Measurements from ENCODE around the gene TFPI. TPM values are rescaled to one million over a fixed set of nuclear protein-coding genes. Genes with fewer than 3 reads are reported as not detected.

TFPI gene
- total RNA-seq, 1 experiment from 2014 or later: 29.1 TPM

DNA sequence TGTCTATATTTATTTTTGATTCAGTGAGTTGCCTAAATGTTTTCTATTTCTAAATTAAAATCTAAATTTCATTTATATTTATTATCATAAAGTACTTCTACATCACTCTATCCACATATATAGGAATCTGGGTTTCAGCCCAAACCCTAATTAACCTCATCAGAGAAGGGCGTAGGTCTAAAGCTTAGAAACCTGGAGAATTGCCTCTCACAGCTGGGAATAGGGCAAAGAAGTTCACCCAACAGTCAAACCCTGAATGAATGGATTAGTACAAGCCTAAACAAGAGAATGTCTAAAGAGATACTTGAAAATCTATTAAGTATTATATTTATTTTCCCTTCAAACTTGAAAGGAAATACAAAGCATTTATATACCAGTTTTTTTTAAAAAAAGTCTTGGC, 26.2 kb downstream of the TFPI start (continued):
- TF ChIP-seq, protein P1, sequence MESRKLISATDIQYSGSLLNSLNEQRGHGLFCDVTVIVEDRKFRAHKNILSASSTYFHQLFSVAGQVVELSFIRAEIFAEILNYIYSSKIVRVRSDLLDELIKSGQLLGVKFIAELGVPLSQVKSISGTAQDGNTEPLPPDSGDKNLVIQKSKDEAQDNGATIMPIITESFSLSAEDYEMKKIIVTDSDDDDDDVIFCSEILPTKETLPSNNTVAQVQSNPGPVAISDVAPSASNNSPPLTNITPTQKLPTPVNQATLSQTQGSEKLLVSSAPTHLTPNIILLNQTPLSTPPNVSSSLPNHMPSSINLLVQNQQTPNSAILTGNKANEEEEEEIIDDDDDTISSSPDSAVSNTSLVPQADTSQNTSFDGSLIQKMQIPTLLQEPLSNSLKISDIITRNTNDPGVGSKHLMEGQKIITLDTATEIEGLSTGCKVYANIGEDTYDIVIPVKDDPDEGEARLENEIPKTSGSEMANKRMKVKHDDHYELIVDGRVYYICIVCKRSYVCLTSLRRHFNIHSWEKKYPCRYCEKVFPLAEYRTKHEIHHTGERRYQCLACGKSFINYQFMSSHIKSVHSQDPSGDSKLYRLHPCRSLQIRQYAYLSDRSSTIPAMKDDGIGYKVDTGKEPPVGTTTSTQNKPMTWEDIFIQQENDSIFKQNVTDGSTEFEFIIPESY (IDR thresholded peaks at IDR 0.05; ENCODE audit: extremely low read depth, insufficient replicate concordance, low read length): no peak
- TF ChIP-seq ELF1 (IDR thresholded peaks at IDR 0.05; ENCODE audit: borderline replicate concordance, low read depth) (no peak), TCF7L2 (IDR thresholded peaks at IDR 0.05; ENCODE audit: borderline replicate concordance, extremely low read depth, insufficient read depth, insufficient read length) (no peak), CBX3 (IDR thresholded peaks at IDR 0.05; ENCODE audit: low read depth) (no peak), POLR2A (IDR thresholded peaks at IDR 0.05; ENCODE audit: borderline replicate concordance, extremely low read depth, insufficient read depth, insufficient read length) (no peak), JUND (IDR thresholded peaks at IDR 0.05) (no peak)

DNA sequence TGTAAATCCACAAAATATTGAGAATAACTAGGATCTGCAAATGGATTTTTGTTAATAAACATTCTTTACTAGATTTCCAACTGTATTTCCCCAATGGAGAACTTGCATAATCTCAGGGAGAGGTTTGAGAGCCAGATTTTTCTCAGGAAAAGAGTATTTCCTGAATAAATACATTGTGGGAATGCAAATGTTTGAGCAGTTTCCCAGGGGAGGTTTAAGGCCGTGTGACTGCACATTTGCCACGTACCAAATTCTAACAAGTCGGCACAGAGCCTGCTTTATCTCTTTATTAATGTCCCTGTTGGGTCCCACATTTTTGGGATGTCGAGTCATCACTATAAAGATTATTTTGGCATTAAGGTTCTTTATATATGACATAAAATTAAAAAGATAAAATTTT, 27.0 kb downstream of the TFPI start:
- ATAC-seq: no peak
- Histone ChIP-seq H3K9ac (ENCODE audit: low read length) (no peak overlapping the region), H3K27ac (ENCODE audit: low read depth, low read length) (no peak overlapping the region), H4K20me1 (ENCODE audit: insufficient read depth) (no peaks in the 10 kb centered on the region), H3K9me3 (ENCODE audit: control insufficient read depth in 1 of 2, insufficient read depth in 1 of 2, low read depth in 1 of 2, low read length in 2 of 2) (no peaks in the 10 kb centered on the region), H3K36me3 (ENCODE audit: control insufficient read depth in 1 of 2, insufficient read depth in 2 of 2, low read length in 2 of 2) (no peaks in the 10 kb centered on the region), H3K79me2 (ENCODE audit: insufficient read depth, low read length) (no peaks in the 10 kb centered on the region), H3K4me1 (ENCODE audit: control insufficient read depth in 1 of 2, insufficient read depth in 2 of 2, low read length in 2 of 2) (no peaks in the 10 kb centered on the region), H3K9me2 (ENCODE audit: insufficient read depth) (peaks cover 3% of the 10 kb centered on the region; the same call in 1 of the 2 replicates), H2AFZ (ENCODE audit: low read depth, low read length, poor library complexity, severe bottlenecking) (no peak overlapping the region), H3K27me3 (ENCODE audit: insufficient read depth, low read length) (no peaks in the 10 kb centered on the region), H3K4me3 (replicated peaks in 1 of 2; ENCODE audit: low read depth in 1 of 2, low read length in 2 of 2) (no peak overlapping the region), H3K4me2 (ENCODE audit: low read length) (no peak overlapping the region)
- intact Hi-C loops (cut with micrococcal nuclease): no loop called here
- no peak for DNase-seq (ENCODE audit: low read depth, low spot score)
- ChIA-PET POLR2A (no interaction called here), RAD21 (ENCODE audit: low non-redundant PET in 1 of 2, low total read pairs in 2 of 2, uncharacterized antibody in 2 of 2, unreplicated experiment in 2 of 2) (no interaction called here), CTCF (no interaction called here)
- BruUV-seq (replicated peaks): no TSS peak
- TF ChIP-seq YY1 (IDR thresholded peaks at IDR 0.05; ENCODE audit: extremely low read depth, insufficient replicate concordance, low read depth, low read length) (no peak), SRF (IDR thresholded peaks at IDR 0.05; ENCODE audit: low read depth) (no peak), POLR2A (IDR thresholded peaks at IDR 0.05; ENCODE audit: borderline replicate concordance, extremely low read depth, insufficient read depth, insufficient read length) (no peak), SIN3A (IDR thresholded peaks at IDR 0.05; ENCODE audit: low read depth) (no peak), JUND (IDR thresholded peaks at IDR 0.05) (no peak), ZFX (IDR thresholded peaks at IDR 0.05) (no peak), SP1 (IDR thresholded peaks at IDR 0.05; ENCODE audit: low read depth) (no peak), ZNF274 (IDR thresholded peaks at IDR 0.05; ENCODE audit: low read depth, low read length) (no peak), CEBPB (IDR thresholded peaks at IDR 0.05; ENCODE audit: low read depth) (no peak), EGR1 (IDR thresholded peaks at IDR 0.05; ENCODE audit: low read depth) (no peak)
- TF ChIP-seq, protein P2, sequence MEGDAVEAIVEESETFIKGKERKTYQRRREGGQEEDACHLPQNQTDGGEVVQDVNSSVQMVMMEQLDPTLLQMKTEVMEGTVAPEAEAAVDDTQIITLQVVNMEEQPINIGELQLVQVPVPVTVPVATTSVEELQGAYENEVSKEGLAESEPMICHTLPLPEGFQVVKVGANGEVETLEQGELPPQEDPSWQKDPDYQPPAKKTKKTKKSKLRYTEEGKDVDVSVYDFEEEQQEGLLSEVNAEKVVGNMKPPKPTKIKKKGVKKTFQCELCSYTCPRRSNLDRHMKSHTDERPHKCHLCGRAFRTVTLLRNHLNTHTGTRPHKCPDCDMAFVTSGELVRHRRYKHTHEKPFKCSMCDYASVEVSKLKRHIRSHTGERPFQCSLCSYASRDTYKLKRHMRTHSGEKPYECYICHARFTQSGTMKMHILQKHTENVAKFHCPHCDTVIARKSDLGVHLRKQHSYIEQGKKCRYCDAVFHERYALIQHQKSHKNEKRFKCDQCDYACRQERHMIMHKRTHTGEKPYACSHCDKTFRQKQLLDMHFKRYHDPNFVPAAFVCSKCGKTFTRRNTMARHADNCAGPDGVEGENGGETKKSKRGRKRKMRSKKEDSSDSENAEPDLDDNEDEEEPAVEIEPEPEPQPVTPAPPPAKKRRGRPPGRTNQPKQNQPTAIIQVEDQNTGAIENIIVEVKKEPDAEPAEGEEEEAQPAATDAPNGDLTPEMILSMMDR (IDR thresholded peaks at IDR 0.05 in 2 of 3, conservative IDR thresholded peaks at IDR 0.05 in 1 of 3; ENCODE audit: borderline replicate concordance in 1 of 3, insufficient read depth in 1 of 3, low read depth in 2 of 3, low read length in 2 of 3): no peak
- TF ChIP-seq, protein P3, sequence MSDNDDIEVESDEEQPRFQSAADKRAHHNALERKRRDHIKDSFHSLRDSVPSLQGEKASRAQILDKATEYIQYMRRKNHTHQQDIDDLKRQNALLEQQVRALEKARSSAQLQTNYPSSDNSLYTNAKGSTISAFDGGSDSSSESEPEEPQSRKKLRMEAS (IDR thresholded peaks at IDR 0.05): no peak
- TF ChIP-seq, protein P1 (IDR thresholded peaks at IDR 0.05; ENCODE audit: extremely low read depth, insufficient replicate concordance, low read length): no peak

All from HCT116 (cell line).